GM12874 (cell line): ENCODE data around the gene RNF227.

Experiments
- TF ChIP-seq, protein P1 (sequence below): IDR thresholded peaks from 2 replicates; pipeline ENCODE4 v1.5.1; 2011; ENCODE audit warnings: low read depth, mild to moderate bottlenecking, control low read depth, low read length, moderate library complexity; ENCODE audit not compliant: insufficient read depth

The RNF227 gene

GRCh38 chr17:7915611-7916384 lies at the start of gene RNF227:
RNF227 (minus strand) TSS chr17:7916289; CDS start chr17:7916195, 94 bp downstream.
- TF ChIP-seq, protein P1, sequence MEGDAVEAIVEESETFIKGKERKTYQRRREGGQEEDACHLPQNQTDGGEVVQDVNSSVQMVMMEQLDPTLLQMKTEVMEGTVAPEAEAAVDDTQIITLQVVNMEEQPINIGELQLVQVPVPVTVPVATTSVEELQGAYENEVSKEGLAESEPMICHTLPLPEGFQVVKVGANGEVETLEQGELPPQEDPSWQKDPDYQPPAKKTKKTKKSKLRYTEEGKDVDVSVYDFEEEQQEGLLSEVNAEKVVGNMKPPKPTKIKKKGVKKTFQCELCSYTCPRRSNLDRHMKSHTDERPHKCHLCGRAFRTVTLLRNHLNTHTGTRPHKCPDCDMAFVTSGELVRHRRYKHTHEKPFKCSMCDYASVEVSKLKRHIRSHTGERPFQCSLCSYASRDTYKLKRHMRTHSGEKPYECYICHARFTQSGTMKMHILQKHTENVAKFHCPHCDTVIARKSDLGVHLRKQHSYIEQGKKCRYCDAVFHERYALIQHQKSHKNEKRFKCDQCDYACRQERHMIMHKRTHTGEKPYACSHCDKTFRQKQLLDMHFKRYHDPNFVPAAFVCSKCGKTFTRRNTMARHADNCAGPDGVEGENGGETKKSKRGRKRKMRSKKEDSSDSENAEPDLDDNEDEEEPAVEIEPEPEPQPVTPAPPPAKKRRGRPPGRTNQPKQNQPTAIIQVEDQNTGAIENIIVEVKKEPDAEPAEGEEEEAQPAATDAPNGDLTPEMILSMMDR = no peak

DNA sequence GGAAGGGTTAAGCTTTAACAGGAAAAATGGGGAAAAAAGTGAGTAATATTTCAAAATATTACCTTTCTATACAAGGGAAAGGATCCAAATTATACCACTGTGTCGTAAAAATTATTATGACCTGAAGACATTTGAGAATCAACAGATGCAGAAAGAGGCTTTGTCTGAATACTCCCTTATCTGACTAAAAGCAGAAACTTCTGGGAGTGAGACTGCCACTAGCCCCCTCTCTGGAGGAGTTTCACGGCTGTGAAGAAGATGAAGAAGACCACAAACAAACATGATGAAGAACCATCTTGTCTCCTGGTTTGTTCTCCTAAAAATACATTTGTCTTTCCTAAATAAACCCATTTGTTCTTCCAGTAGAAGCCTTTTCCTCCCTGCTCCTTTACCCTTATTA lies 45.3 kb upstream of the RNF227 start:
- TF ChIP-seq, protein P1 = no peak

- TF ChIP-seq, protein P1 = no peak
Observed at GRCh38 chr17:7959503-7960253, 43.6 kb upstream of the RNF227 start.

DNA sequence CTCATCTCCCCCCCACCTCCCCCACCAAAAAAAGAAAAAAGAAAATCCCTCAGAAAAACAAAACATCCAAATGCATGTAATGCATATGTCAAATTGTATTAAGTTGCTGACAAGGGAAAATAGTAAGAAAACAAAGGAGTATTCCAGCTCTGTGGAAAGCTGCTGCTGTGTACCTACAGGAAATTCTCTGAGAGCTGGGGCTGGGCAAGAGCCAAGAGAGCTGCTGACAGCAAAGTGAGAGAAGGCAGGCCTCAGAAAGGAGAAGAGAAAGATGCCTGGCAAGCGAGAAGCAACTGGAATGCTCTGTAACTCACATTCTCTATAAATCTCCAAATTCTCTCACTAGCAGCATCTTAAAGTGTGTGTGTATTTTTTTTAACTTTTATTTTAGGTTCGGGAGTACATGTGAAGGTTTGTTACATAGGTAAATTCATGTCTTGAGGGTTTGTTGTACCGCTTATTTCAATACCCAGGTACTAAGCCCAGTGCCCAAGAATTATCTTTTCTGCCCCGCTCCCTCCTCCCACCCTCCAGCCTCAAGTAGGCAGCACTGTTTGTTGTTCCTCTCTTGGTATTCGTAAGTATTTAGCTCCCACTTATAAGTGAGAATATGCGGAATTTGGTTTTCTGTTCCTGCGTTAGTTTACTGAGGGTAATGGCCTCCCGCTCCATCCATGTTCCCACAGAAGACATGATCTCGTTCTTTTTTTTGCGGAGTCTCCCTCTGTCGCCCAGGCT lies 40.3 kb upstream of the RNF227 start:
- TF ChIP-seq, protein P1 = no peak

- TF ChIP-seq, protein P1 = no peak
Observed at GRCh38 chr17:7955414-7956227, 39.5 kb upstream of the RNF227 start.

DNA sequence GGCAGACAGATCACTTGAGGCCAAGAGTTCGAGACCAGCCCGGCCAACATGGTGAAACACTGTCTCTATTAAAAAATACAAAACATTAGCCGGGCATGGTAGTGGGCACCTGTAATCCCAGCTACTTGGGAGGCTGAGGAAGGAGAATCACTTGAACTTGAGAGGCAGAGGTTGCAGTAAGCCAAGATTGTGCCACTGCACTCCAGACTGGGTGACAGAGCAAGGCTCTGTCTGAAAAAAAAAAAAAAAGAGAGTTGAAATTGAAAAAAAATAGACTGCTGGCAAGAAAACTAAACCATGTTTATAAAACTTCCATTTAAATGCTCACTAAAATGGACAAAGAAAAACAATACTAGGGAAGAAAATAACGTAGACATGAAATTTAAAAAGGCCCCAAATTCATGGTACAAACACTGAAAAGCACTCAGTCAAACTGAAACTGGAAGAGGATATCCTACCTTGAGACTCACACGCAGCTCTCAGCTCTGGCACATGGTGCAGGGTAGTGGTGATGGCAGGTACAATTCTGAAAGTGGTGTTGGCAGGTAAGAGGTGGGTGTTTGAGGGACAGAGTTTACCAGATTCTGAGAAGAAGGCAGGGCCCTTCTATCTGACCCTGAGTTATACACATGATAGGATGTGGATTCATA lies 35.2 kb upstream of the RNF227 start:
- TF ChIP-seq, protein P1 = no peak
